Keratinocyte (primary cell): ENCODE data around the gene PGM2L1. TPM values are rescaled to one million over a fixed set of nuclear protein-coding genes. Genes with fewer than 3 reads are reported as not detected.

Experiments used
- DNase-seq: peaks from one replicate; pipeline ENCODE4 v3.0.0-alpha.2; 2011; ENCODE audit warnings: low read depth, missing footprints, low spot score
- FAIRE-seq: peaks from 2 replicates; lab custom pipeline; 2011; peaks lifted over from hg19 to GRCh38; lab: Jason Lieb, UNC
- H2AFZ ChIP-seq: 2 replicates; pipeline ENCODE4 v1.6.0; 2012; ENCODE audit warnings: low read length, control low read depth, inconsistent platforms; ENCODE audit not compliant: control insufficient read depth
- H3K27ac ChIP-seq: 2 replicates; pipeline ENCODE4 v1.5.1; 2011; ENCODE audit warnings: low read length; ENCODE audit not compliant: control insufficient read depth, insufficient read depth
- H3K27me3 ChIP-seq: 3 replicates; pipeline ENCODE4 v1.6.0; 2011; ENCODE audit warnings: low read length; ENCODE audit not compliant: control insufficient read depth, insufficient read depth; ENCODE audit errors: extremely low read depth
- H3K36me3 ChIP-seq, 2 experiments: 2 replicates in 1 of 2; 3 replicates in 1 of 2; pipeline ENCODE4 v1.5.1; 2011; ENCODE audit warnings: low read length in 2 of 2, mild to moderate bottlenecking in 1 of 2; ENCODE audit not compliant: control insufficient read depth in 2 of 2, insufficient read depth in 2 of 2; ENCODE audit errors: extremely low read depth in 1 of 2
- H3K4me1 ChIP-seq: 3 replicates; pipeline ENCODE4 v1.5.1; 2011; ENCODE audit warnings: low read length; ENCODE audit not compliant: control insufficient read depth, insufficient read depth; ENCODE audit errors: extremely low read depth
- H3K4me2 ChIP-seq: 3 replicates; pipeline ENCODE4 v1.6.0; 2011; ENCODE audit warnings: low read depth, low read length; ENCODE audit not compliant: control insufficient read depth, insufficient read depth; ENCODE audit errors: extremely low read depth
- H3K4me3 ChIP-seq, 3 experiments: fragments of 200-600 bp in 1 of 3; sonication (generic) in 1 of 3; 2 replicates in 2 of 3; 3 replicates in 1 of 3; pipeline ENCODE4 v1.5.1; 2011 to 2016; ENCODE audit warnings: low read length in 3 of 3, mild to moderate bottlenecking in 3 of 3, control low read depth in 2 of 3, inconsistent platforms in 1 of 3, low read depth in 1 of 3, mixed read lengths in 1 of 3, mixed run types in 1 of 3, moderate library complexity in 1 of 3; ENCODE audit not compliant: control insufficient read depth in 2 of 3, insufficient read depth in 2 of 3; ENCODE audit errors: extremely low read depth in 1 of 3
- H3K79me2 ChIP-seq: 2 replicates; pipeline ENCODE4 v1.6.0; 2012; ENCODE audit warnings: low read length; ENCODE audit not compliant: control insufficient read depth, insufficient read depth
- H3K9ac ChIP-seq: 3 replicates; pipeline ENCODE4 v1.6.0; 2011; ENCODE audit warnings: low read length; ENCODE audit not compliant: control insufficient read depth, insufficient read depth; ENCODE audit errors: extremely low read depth
- H3K9me1 ChIP-seq: 3 replicates; pipeline ENCODE4 v1.6.0; 2011; ENCODE audit warnings: low read length; ENCODE audit not compliant: control insufficient read depth, insufficient read depth; ENCODE audit errors: extremely low read depth
- H3K9me3 ChIP-seq: 2 replicates; pipeline ENCODE4 v1.5.1; 2012; ENCODE audit warnings: low read depth, low read length; ENCODE audit not compliant: control insufficient read depth
- H4K20me1 ChIP-seq: 3 replicates; pipeline ENCODE4 v1.6.0; 2011; ENCODE audit warnings: low read length; ENCODE audit not compliant: control insufficient read depth, insufficient read depth; ENCODE audit errors: extremely low read depth
- CTCF ChIP-seq, 3 experiments: IDR thresholded peaks in 1 of 3; conservative IDR thresholded peaks in 1 of 3; optimal IDR thresholded peaks in 1 of 3; 2 replicates in 2 of 3; 3 replicates in 1 of 3; pipeline versions ENCODE3 to v1.5.1; 2011; ENCODE audit warnings: low read length in 3 of 3, mild to moderate bottlenecking in 3 of 3, moderate library complexity in 2 of 3, control low read depth in 1 of 3, inconsistent platforms in 1 of 3; ENCODE audit not compliant: insufficient read depth in 2 of 3; ENCODE audit errors: extremely low read depth in 1 of 3
- EZH2 ChIP-seq: IDR thresholded peaks from one replicate; pipeline ENCODE4 v1.6.1; 2012; ENCODE audit warnings: inconsistent platforms, mild to moderate bottlenecking, low read length, moderate library complexity
- dilution Hi-C: fragments of 300-500 bp; cut with MboI; formaldehyde crosslinking; loops from one replicate; pipeline ENCODE4 v1.7.0; 2020; ENCODE audit warnings: low sequenced_read_pairs; ENCODE audit not compliant: extremely low pct_ligation_motif_present
- polyA plus RNA-seq, 5 experiments: library from polyadenylated mRNA; depleted of rRNA in 3 of 5; stranded (reverse) in 3 of 5; stranded (forward) in 1 of 5; unstranded in 1 of 5; fragments of >200 nt; gene quantifications; 1 replicate in 1 of 5; 2 replicates in 3 of 5; 3 replicates in 1 of 5; pipeline versions ENCODE4 v1.2.1 to v1.2.3, GENCODE V29; 2011 to 2012; ENCODE audit warnings: missing spikeins in 2 of 5, low read depth in 1 of 5, low replicate concordance in 1 of 5

Gene PGM2L1
- polyA plus RNA-seq, 1 donor (not counting 4 experiments of a cell fraction or from before 2014, with no cell fraction given), result 3.1 TPM

- H4K20me1 ChIP-seq, result no peaks in the 10 kb centered on the region
- no peak overlapping the region for H3K9ac ChIP-seq
- H3K9me1 ChIP-seq, result no peaks in the 10 kb centered on the region
- dilution Hi-C loops, result loop anchor here (25.0 kb wide), 1 partner anchor 184 kb away; no protein-coding TSS in a partner anchor
- H3K27ac ChIP-seq, result no peak overlapping the region
- no peaks in the 10 kb centered on the region for H3K9me3 ChIP-seq
- H3K27me3 ChIP-seq, result no peaks in the 10 kb centered on the region
- H3K4me1 ChIP-seq, result peaks cover 3% of the 10 kb centered on the region
- H3K79me2 ChIP-seq, result no peaks in the 10 kb centered on the region
- no peaks in the 10 kb centered on the region for H3K36me3 ChIP-seq
- no peak for DNase-seq
- H2AFZ ChIP-seq, result no peak overlapping the region
- TF ChIP-seq EZH2 (no peak), CTCF (optimal IDR thresholded peaks at IDR 0.05 in 1 of 3, IDR thresholded peaks at IDR 0.05 in 1 of 3, conservative IDR thresholded peaks at IDR 0.05 in 1 of 3; ENCODE audit: extremely low read depth in 1 of 3, insufficient read depth in 2 of 3, low read length in 3 of 3) (no peak)
- no peak overlapping the region for H3K4me2 ChIP-seq
- no peak for FAIRE-seq
- no peak overlapping the region for H3K4me3 ChIP-seq
These were observed 48.3 kb upstream of the PGM2L1 start for GRCh38 chr11:74446532-74446938.

- DNase-seq (no peak), FAIRE-seq (no peak)
- Histone ChIP-seq H2AFZ (no peak overlapping the region), H3K4me1 (peaks cover 3% of the 10 kb centered on the region), H3K79me2 (no peaks in the 10 kb centered on the region), H3K9me1 (no peaks in the 10 kb centered on the region), H4K20me1 (no peaks in the 10 kb centered on the region), H3K27ac (no peak overlapping the region), H3K4me2 (no peak overlapping the region), H3K9ac (no peak overlapping the region), H3K27me3 (no peaks in the 10 kb centered on the region), H3K9me3 (no peaks in the 10 kb centered on the region), H3K36me3 (no peaks in the 10 kb centered on the region), H3K4me3 (no peak overlapping the region)
- dilution Hi-C loops, result loop anchor here (25.0 kb wide), 1 partner anchor 182 kb away; no protein-coding TSS in a partner anchor
- TF ChIP-seq CTCF (optimal IDR thresholded peaks at IDR 0.05 in 1 of 3, IDR thresholded peaks at IDR 0.05 in 1 of 3, conservative IDR thresholded peaks at IDR 0.05 in 1 of 3; ENCODE audit: extremely low read depth in 1 of 3, insufficient read depth in 2 of 3, low read length in 3 of 3) (no peak), EZH2 (no peak)
These were observed 46.1 kb upstream of the PGM2L1 start for GRCh38 chr11:74444173-74444826.
